Measurements from ENCODE around the gene ARFGEF2.

DNA sequence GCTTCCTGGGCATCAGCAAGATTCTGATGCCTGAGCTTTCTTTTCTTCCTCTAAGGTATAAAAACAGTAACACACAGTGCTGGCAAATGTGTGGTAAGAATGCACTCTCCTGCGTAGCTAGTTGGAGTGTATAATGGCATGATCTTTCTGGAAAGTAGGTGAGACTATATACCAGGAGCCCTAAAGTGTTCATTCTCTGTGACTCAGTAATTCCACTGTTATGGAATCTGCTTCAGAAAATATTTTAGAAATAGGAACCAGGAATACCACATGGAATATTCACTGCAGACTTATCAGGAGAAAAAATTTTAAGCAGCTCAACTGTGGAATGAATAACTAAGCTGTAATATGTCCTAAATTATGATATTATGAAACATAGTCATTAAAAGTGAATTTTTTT is 107.7 kb downstream of the ARFGEF2 start:
- TF ChIP-seq ARNT (IDR thresholded peaks at IDR 0.05) (no peak), TARDBP (IDR thresholded peaks at IDR 0.05) (no peak), FOXK2 (IDR thresholded peaks at IDR 0.05) (no peak), SP1 (IDR thresholded peaks at IDR 0.05) (no peak), NFRKB (IDR thresholded peaks at IDR 0.05) (no peak), ZNF384 (IDR thresholded peaks at IDR 0.05) (no peak), FOXA1 (IDR thresholded peaks at IDR 0.05) (no peak), SUZ12 (IDR thresholded peaks at IDR 0.05) (no peak), CTBP1 (IDR thresholded peaks at IDR 0.05; ENCODE audit: borderline replicate concordance) (no peak), BHLHE40 (IDR thresholded peaks at IDR 0.05; ENCODE audit: borderline replicate concordance) (no peak), L3MBTL2 (conservative IDR thresholded peaks at IDR 0.05) (no peak), FOXM1 (IDR thresholded peaks at IDR 0.05; ENCODE audit: borderline replicate concordance) (no peak)

Data from HEK293T (cell line).